ENCODE measurements around the gene OGFOD2. TPM values are rescaled to one million over a fixed set of nuclear protein-coding genes. Genes with fewer than 3 reads are reported as not detected.

OGFOD2 gene
- total RNA-seq, 2 donors from 2014 or later: 10.5 to 14.1 TPM

DNA sequence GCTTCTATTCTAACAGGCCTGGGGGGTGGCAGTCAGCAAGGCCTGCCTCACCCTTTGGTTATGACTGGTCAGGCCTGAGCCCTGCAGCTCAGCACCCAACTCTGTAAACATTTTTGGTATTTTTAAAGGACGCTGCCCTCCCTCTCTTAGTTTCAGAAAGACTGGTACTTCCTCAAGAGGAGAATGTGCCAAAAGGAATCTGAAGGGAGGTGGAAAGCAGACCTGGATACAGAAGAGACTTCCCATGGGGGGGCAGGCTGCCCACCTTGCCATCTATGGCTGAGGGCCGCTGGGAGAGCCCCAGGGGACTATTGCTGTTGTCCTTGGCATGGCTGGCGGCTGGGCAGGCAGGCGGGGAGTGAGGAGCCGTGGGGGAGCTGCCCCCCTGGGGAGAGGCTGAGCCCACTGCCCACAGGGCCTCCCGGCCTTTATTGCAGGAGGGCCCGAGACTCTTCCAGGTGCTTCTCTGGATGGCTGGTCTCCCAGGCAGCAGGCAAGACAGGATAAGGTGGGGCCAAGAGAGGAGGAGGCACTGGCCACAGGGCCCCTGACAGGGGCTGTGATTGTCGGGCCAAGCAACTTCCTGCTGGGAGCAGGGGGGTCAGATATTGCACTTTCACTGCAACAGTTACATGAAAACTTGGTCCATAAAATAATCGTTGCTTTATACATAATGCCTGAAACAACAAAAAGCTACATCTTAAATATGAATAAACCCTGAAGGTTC is 8.9 kb downstream of the OGFOD2 start:
- DNase-seq (no peak), ATAC-seq (no peak)
- intact Hi-C loops (cut with DNase I): no loop called here

DNA sequence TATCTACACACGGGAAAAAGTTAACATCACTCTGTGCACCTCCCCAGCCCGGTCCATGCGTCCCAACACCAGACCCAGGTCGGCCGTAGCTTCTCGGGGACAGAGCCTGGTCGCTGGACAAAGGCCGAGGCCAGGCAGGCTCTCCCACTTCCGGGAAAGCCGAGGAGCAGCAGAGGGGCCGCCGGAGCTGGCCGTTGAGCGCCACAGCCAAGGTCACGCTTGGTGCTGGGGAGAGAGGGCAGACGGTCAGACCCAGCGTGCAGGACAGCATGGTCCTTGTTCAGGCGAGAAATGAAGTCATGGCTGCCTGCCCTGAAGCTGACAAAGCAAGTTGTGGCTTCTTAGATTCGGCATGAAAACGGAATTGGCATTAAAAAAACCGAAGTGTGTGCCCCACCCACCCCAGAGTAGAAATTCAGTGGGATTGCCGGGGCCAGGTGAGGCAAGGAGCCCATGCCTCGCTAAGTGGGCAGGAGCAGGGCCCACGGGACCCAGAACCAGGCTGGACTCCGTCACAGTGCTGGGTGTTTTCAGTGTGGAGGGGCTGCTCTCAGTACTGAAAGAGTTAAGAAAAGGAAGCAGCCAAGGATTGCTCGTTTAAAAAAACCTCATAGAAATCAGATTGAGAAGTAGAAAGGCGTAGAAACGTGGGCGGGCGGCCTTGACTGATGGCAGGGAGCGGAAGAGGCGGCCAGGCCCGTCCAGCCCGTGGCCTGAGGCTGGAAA is 9.7 kb downstream of the OGFOD2 start:
- peak; percentile 59 for DNase-seq
- ATAC-seq: peak; percentile 13 to 18
- intact Hi-C loops (cut with DNase I): loop anchor here in 1 of 2 donors (5.0 kb wide), 1 partner anchor 163 kb away; no protein-coding TSS in a partner anchor

DNA sequence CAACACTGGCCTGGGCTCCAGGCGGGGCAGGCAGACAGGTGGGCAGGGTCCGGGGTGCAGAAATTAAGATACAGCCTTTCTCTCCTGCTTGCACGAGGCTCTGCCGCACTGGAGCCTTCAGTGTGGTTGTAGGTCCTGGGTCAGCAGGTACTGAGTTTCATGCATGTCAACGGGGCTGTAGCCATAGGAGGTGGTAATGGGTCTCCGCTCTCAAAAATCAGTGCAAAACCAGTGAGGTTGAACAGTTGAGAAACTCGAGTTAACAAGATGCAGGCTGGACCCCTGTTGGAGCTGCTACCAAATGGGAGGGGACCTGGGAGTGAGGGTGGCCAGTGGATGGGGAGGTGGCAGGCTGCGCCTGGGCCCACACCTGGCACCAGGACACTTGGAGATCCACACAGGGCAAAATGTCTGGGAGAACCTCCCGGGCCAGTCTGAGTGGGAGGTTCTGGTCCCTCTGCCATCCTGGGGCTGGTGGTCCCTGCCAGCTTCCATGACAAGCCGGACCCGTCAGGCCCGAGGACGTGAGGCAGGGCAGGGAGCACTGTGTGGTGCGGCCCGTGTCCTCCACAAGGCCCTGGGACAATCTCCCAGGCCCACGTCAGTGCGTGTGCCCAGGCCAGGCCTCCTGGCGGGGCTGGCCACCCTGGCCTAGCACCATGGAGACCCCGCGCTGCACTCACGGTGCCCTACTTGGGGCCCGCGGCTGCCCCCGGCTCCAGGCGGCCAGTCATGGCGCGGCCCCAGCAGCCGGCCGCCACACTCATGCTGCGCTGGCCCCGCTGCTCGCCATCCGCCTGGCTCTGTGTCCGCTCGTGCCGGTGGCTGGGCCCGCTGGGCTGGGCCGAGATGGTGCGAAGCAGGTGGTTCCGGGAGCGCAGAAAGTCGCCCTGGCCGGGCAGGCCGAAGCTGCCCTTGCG is 10.6 kb downstream of the OGFOD2 start:
- ATAC-seq: no peak
- intact Hi-C loops (cut with DNase I): loop anchor here in 1 of 2 donors (5.0 kb wide), 1 partner anchor 162 kb away; no protein-coding TSS in a partner anchor
- no peak for DNase-seq

DNA sequence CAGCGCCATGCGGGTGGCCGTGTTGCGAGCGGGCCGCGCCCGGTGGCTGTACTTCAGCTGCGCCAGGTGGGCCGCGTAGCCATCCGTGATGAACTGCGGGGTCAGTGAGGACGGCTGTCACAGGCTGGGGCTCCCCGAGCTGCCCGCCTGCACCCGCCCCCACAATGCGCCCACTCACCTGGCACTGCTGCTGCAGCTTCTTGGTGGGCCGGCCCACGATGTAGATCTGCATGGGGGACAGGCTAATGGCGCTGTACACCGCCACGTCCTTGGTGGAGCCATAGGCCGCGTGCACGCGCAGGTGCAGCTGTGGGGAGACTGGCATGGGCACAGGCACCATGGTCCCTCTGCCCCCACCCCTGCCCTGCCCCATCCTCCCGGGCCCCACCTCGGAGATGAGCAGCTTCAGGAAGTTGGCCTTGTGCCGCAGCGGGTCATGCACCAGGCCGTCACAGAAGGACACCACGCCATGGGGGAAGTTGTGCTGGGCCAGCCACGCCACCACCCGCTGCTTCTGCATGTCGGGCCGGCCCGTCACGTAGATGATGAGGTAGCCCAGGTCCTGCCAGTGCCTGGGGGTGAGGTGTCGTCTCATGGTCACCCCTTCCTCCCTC is 11.3 kb downstream of the OGFOD2 start:
- DNase-seq (no peak), ATAC-seq (no peak)
- intact Hi-C loops (cut with DNase I): loop anchor here in 1 of 2 donors (5.0 kb wide), 1 partner anchor 161 kb away; no protein-coding TSS in a partner anchor

DNA sequence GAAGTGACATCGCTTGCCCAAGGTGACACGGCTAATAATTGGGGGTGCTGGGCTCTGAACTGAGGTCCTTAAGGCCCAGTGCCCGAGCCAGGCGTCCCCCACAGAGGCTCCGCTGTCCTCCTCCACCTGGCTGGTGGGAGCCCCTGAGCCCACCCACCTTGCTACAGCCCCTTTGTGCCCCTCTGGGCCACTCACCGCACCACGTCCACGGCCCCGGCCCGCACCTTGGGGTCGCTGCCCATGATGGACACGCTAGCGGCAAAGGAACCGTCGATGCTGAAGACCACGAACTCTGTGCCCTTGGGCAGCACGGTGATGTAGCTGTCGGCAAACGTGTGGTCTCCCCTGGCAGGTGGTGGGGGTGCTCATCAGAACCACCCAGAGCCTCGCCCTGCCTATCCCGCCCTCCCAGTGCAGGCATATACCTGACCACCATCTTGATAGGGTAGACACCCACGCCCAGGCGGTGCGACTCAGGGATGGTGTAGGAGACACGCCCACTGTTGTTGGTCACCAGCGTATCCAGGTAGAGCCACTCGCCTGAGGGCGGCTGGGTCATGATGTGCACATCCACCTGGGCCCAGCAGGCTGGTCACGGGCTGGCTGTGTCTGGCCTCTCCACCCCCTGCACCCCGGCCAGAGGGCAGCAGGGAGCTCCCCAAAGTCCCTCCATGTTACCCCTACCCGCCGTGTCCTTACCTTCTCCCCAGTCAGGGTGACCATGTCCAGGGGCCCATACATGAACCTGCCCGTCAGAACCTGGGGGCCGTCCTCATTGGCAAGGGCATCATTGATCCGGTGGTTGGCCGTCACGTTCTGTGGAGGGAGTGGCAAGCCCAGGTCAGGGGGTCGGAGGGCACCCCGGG is 12.3 kb downstream of the OGFOD2 start:
- intact Hi-C loops (cut with DNase I): loop anchor here in 1 of 2 donors (5.0 kb wide), 1 partner anchor 160 kb away; no protein-coding TSS in a partner anchor
- ATAC-seq (no peak), DNase-seq (no peak)

DNA sequence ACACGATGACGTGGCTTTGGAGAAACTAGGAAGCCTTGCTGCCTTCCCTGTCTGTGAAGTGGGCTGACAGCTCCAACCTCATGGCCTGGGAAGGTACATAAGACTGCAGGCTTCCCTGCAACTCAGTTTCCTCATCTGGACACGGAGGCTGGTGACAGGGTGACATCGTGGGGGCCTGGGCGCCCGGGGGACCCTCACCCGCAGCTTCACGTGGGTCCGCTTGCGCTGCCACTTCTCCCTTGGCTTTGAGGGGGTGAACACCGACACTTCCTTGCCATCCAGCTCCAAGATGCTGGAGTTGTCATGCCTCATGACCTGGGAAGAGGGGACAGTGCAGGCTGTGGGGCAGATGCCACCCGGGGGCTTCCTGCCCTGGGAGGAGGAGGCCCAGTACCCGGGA is 13.0 kb downstream of the OGFOD2 start:
- intact Hi-C loops (cut with DNase I): loop anchor here in 1 of 2 donors (5.0 kb wide), 1 partner anchor 159 kb away; no protein-coding TSS in a partner anchor
- DNase-seq: no peak

DNA sequence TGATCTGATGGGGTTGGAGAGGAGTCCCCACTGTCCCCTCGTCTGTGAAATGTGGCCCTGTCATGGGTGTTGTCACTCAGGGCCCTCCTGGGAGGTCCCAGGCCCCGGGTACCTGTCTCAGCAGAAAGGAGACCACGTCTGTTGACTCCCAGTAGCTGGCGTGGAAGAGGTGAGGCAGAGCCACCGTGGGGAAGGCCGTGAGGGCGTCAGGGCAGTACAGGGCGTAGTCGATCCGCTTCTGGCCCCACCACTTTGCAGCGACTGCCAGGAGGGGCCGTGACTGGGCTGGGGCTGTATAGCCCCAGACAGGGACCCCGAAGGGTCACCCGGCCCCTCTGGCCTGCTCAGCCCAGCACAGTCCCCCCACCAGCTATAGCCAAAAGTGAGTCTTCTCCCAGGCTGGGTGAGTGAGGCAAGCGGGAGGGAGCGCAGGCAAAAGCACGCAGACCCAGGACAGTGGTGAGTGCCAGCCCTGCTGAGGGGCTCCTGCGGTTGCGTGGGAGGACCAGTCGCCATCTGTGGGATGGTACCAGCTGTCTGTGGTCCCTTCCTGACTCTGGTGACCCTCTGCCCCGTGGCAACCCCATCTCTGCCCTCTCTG is 13.7 kb downstream of the OGFOD2 start:
- no peak for ATAC-seq
- intact Hi-C loops (cut with DNase I): loop anchor here in 1 of 2 donors (5.0 kb wide), 1 partner anchor 159 kb away; no protein-coding TSS in a partner anchor
- DNase-seq: no peak

More for the DNA sequence above, 13.0 kb downstream of the OGFOD2 start:
- no peak for ATAC-seq

DNA sequence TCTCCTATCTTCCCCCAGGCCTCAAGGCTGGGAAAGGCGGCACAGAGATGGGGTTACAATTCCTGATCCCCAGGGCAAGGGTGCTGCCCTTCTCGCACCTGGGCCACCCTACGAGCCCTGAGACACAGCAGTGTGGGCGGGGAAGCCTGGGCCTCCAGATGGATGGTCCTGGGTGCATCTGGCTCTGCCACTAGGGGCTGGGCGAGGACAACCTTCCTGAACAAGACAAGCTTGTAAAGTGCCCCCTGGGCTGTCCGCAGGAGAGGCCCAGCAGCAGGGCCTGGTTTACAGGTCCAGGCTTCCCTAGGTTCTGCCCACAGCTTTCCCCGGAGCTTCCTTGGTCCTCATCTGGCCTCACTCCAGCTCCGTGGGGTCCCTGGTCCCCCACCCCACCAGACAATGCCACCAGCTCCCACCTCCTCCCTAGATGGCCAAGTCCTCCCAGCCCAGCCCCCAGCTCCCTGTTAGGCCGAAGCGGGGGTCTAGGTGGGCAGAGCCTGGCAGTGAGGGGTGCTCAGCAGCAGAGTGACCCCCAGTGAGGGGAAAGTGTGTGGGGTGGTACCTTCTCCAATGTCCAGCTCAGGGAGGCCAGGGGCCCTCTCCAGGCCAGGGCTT is 14.3 kb downstream of the OGFOD2 start:
- ATAC-seq (no peak), DNase-seq (no peak)
- intact Hi-C loops (cut with DNase I): loop anchor here in 1 of 2 donors (5.0 kb wide), 1 partner anchor 158 kb away; no protein-coding TSS in a partner anchor

DNA sequence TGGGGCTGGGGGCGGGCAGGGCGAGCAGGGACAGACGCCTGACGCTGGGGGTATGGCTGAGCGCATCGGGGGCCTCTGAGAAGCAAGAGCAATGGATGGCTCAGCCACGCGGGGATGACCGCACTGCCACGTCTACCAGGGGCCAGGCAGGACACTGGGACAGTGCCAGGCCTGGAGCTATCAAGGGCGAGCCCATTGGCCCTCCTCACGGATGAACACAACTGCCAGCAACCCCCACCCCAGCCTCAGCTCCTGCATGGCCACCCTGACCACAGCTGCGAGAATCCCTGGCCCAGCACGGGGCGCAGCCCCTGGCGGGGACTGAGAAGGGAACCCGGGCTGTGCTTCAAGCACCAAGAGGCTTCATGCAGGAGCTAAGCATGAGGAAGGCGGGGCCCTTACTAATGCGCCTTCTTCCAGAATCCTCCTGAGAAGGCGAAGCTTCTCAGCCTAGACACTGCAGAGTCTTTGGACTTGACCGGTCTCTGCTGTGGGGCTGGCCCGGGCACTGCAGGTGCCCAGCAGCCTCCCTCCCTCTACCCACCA is 14.9 kb downstream of the OGFOD2 start:
- intact Hi-C loops (cut with DNase I): loop anchor here in 1 of 2 donors (5.0 kb wide), 1 partner anchor 157 kb away; no protein-coding TSS in a partner anchor
- ATAC-seq: no peak

DNA sequence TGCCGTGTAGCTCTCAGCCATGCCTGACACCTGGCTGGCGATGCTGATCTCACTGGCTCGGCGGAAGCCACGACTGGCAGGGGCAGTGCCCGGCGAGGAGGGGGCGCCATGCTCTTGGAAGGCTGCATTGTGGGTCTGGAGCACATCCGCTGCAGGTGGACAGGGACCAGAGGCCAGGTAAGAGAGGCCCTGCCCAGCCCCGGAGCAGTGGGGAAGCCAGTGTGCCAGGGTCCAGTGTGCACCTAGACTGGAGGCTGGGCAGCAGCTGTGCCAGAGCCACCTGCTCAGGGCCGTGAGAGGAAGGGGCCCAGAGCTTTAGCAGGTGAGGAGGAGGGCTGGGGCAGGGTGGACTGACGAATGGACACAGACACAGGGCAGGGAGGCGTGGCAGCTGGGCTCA is 15.5 kb downstream of the OGFOD2 start:
- ATAC-seq: no peak
- intact Hi-C loops (cut with DNase I): no loop called here
- DNase-seq: no peak

More for the DNA sequence above, 14.9 kb downstream of the OGFOD2 start:
- no peak for DNase-seq

DNA sequence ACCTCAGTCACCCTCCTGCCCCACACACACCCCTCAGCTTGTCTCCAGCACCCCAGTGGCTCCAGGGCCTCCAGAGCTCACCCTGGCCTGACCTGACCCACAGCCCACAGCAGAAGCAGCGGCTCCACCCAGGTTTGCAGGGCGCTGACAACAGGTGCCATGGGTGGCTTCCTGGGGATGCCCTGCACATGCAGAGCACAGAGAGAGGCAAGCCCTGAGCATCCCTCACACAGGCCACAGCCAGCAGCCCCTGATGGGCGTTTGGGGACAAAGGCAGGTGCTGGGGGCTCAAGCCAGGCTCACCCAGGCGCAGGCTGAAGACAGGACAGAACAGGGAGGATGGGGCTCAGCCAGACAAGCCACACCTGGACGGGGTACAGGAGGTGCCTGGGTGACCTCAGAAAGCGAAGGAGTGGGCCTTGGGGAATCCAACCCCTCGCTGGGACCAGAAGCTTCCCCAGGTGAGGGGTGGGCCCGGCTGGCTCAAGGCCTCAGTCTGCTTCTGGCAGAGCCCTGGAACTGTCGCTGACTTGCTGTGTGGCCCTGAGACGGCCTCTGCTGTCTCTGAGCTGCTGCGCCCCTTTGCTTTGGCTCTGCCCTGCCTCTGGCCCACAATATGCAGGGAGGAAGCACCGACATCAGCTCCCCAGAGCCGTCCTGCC is 16.0 kb downstream of the OGFOD2 start:
- intact Hi-C loops (cut with DNase I): no loop called here
- DNase-seq: no peak
- no peak for ATAC-seq

DNA sequence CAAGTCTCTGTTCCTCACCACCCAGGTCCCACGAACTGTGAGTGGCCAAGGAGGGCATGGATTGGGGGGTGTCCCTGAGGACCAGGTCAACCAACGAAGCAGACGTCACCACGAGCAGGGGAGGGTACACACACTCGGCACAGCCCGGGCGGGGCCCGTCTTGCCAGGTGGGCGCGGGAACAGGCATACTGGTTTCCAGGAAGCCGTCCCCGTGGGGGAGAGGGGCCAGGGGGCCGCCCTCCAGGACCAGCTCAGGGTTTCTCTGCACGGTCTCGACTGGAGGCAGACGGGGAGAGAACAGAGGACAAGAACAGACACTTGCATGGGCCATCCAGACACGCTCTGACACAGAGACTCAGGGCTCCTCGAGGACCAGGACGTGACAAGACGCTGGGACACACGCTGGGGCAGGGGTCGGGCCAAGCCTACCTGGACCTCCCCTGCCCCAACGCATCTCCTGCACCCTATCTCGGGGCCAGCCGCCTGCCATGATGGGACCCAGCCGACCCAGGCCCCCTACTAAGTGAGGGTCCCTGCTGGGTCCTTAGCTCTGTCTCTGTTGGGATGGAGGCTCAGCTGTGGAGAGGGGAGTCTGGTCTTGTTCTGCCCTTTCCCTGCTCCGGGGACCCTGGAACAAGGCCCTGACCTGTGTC is 16.7 kb downstream of the OGFOD2 start:
- no peak for DNase-seq
- intact Hi-C loops (cut with DNase I): no loop called here
- no peak for ATAC-seq

DNA sequence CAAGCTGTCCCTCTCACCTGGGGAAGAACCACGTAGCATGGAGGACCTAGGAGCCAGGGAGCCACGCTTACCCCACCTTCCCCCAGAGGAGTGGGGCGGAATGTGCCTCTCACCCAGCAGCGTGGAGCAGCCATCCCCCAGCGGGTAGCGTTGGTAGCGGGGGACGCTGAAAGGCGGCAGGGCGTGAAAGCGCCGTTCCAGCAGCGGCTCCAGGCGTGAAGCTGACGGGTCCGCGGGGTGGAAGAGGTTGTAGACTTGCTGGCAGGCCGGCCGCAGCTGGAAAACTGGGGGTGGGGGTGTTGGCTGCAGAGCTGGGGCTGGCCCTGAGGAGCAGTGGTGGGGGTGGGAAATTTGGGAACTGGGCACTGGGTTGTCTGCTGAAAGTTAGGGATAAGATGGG is 17.3 kb downstream of the OGFOD2 start:
- ATAC-seq (no peak), DNase-seq (no peak)
- intact Hi-C loops (cut with DNase I): no loop called here

DNA sequence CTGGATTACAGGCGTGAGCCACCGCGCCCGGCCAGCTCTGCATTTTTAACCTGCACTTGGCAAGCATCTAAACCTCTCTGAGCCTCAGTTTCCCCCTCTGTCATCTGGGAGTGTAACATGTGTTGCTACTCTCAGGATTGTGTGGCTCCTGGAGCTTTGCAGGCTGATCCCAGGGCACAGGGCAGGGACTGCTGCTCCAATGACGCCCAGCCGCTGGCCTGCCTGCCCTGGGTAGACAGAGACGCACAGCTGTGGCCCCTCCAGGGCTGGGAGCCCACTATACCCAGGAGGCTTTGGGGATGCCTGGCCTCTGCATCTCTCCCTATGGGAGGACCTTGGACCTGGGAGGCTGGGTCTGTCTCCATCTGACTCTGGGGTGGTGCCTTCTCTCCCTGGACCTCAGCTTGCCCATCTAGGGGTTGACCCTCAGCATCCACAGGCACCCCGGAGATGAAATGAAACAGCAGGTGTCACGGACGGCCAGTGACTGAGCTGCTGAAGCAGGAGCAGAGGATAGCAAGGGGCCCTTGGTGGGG is 19.2 kb downstream of the OGFOD2 start:
- intact Hi-C loops (cut with DNase I): no loop called here
- DNase-seq (no peak), ATAC-seq (no peak)

DNA sequence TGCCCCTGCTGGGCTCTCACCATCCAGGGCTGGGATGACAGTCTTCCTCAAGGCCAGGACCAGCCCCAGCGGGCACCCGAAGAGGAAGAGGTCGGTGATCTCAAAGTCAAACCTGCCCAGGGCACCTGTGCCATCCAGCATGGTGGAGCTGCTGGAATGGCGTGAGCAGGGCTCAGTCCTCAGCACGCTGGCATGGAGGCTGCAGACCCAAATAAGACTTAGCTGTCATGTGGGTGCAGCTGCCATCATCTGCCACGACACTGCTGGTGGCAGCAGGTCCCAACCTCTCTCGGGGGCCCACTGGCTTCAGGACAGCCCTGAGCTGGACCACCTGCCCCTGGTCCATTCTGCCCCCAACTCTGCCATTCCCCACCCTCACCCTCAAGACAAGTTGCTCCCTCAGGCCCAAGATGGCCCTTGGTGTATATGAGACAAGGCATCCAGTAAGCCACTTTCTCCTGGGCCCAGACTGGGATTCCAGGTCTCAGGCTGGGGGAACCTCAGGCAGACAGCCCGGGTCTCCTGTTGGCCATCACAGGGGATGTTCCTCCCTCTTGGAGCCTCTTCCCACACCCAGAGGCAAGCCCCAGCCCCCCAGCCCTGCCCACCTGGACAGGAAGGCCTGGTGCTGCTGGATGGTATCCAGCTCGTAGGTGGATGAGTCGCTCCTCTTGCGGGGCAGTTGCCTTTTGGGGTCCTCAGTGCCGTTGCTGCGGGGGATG is 19.9 kb downstream of the OGFOD2 start:
- DNase-seq (no peak), ATAC-seq (no peak)
- intact Hi-C loops (cut with DNase I): no loop called here

All from left cardiac atrium (tissue), 4 donors.